ENCODE data around the gene PIP5K1A.

DNA sequence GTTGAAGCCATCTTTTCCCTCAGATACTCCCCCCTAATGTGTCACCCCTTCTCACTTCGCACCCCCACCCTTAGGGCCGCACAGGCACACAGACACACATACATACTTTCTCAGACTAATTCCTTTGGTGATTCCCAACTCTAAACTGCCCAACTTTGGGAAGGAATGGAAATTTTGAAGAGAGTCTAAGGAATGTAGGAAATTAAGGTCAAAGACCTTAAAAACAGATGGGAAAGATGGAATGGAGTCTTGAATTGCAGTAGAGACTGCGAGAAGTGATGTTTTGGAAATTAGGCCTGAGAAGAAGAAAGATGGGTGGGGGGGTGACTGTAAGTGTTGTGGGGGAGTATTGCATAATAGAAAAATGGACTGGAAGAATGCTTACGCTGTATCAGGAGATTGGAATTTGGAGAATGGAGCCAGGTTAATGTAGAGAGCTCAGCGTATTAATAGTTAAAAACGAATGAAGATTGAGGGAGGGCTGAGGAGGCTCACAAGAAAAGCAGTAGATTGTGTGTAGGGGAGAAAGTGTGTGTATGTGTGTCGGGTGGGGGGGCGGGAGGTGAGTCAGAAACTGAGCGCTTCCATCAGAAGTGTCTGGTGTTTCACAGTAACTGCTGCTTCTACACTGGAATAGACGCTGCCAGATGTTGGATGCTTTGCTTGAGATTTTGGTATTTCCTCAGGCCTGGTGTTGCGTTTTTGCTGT is 1.7 kb downstream of the PIP5K1A start:
- TF ChIP-seq, protein P1, sequence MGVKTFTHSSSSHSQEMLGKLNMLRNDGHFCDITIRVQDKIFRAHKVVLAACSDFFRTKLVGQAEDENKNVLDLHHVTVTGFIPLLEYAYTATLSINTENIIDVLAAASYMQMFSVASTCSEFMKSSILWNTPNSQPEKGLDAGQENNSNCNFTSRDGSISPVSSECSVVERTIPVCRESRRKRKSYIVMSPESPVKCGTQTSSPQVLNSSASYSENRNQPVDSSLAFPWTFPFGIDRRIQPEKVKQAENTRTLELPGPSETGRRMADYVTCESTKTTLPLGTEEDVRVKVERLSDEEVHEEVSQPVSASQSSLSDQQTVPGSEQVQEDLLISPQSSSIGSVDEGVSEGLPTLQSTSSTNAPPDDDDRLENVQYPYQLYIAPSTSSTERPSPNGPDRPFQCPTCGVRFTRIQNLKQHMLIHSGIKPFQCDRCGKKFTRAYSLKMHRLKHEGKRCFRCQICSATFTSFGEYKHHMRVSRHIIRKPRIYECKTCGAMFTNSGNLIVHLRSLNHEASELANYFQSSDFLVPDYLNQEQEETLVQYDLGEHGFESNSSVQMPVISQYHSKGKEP (tag by site-specific recombination; IDR thresholded peaks at IDR 0.05), result no peak
- TF ChIP-seq, protein P2, sequence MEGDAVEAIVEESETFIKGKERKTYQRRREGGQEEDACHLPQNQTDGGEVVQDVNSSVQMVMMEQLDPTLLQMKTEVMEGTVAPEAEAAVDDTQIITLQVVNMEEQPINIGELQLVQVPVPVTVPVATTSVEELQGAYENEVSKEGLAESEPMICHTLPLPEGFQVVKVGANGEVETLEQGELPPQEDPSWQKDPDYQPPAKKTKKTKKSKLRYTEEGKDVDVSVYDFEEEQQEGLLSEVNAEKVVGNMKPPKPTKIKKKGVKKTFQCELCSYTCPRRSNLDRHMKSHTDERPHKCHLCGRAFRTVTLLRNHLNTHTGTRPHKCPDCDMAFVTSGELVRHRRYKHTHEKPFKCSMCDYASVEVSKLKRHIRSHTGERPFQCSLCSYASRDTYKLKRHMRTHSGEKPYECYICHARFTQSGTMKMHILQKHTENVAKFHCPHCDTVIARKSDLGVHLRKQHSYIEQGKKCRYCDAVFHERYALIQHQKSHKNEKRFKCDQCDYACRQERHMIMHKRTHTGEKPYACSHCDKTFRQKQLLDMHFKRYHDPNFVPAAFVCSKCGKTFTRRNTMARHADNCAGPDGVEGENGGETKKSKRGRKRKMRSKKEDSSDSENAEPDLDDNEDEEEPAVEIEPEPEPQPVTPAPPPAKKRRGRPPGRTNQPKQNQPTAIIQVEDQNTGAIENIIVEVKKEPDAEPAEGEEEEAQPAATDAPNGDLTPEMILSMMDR (tag by site-specific recombination; IDR thresholded peaks at IDR 0.05), result no peak
- TF ChIP-seq ZNF274 (IDR thresholded peaks at IDR 0.05; ENCODE audit: low read length) (no peak), ZNF274 (tag by site-specific recombination; IDR thresholded peaks at IDR 0.05; ENCODE audit: borderline replicate concordance) (no peak), ZBTB8A (tag by site-specific recombination; IDR thresholded peaks at IDR 0.05) (no peak), ZNF350 (tag by site-specific recombination; IDR thresholded peaks at IDR 0.05) (no peak)
